ENCODE measurements around the gene SCN10A. TPM values are rescaled to one million over a fixed set of nuclear protein-coding genes. Genes with fewer than 3 reads are reported as not detected.

SCN10A gene
- total RNA-seq, 1 donor from 2014 or later = not detected

- DNase-seq (ENCODE audit: low spot score in 2 of 2, unreplicated experiment in 2 of 2) = no peak
- H3K27ac Mint-ChIP-seq = no peak overlapping the region
- no peak overlapping the region for H3K4me3 Mint-ChIP-seq
- H3K9me3 Mint-ChIP-seq = no peaks in the 10 kb centered on the region
- peaks cover 5% of the 10 kb centered on the region for H3K27me3 Mint-ChIP-seq (ENCODE audit: low read depth)
- peaks cover 2% of the 10 kb centered on the region for H3K4me1 Mint-ChIP-seq
- no peak for TF ChIP-seq CTCF (IDR thresholded peaks at IDR 0.05; ENCODE audit: unreplicated experiment)
- H3K36me3 Mint-ChIP-seq = no peaks in the 10 kb centered on the region
Observed at GRCh38 chr3:38648024-38648658, 167.9 kb downstream of the SCN10A start.

GRCh38 chr3:38647217-38647970 is 168.6 kb downstream of the SCN10A start:
- no peak for DNase-seq (ENCODE audit: low spot score in 2 of 2, unreplicated experiment in 2 of 2)
- H3K36me3 Mint-ChIP-seq = no peaks in the 10 kb centered on the region
- no peaks in the 10 kb centered on the region for H3K9me3 Mint-ChIP-seq
- H3K27me3 Mint-ChIP-seq (ENCODE audit: low read depth) = peaks cover 11% of the 10 kb centered on the region
- no peak overlapping the region for H3K27ac Mint-ChIP-seq
- TF ChIP-seq CTCF (IDR thresholded peaks at IDR 0.05; ENCODE audit: unreplicated experiment) = no peak
- no peak overlapping the region for H3K4me3 Mint-ChIP-seq
- peaks cover 2% of the 10 kb centered on the region for H3K4me1 Mint-ChIP-seq

Other genes starting within 250 kb of the SCN10A start
- gene SCN5A, start 166.5 kb downstream of the SCN10A start, total RNA-seq = 0.88 to 1.8 TPM (median 1.4 TPM) in 3 replicates
- 1.6 to 1.9 TPM (median 1.6 TPM) in 3 replicates for gene SCN11A, start 235.7 kb upstream of the SCN10A start, total RNA-seq
- 54.0 to 59.4 TPM (median 58.9 TPM) in 3 replicates for gene WDR48, start 235.8 kb upstream of the SCN10A start, total RNA-seq